C4-2B (cell line): ENCODE measurements around the gene SWAP70.
"Not testable (repeated sequence)": the region's sequence is repeated elsewhere in the genome, so short reads cannot be mapped to it uniquely, and the experiment has no call there.

ENCODE experiments used
- H3K27ac ChIP-seq: fragments of 450-650 bp; 2 replicates; pipeline ENCODE4 v1.5.1; 2017
- CTCF ChIP-seq: fragments of 450-650 bp; conservative IDR thresholded peaks from 2 replicates; pipeline ENCODE4 v1.5.1; 2017; ENCODE audit warnings: mild to moderate bottlenecking
- ZFX ChIP-seq: fragments of 450-650 bp; IDR thresholded peaks from 2 replicates; pipeline ENCODE4 v1.6.1; 2017

The SWAP70 gene

DNA sequence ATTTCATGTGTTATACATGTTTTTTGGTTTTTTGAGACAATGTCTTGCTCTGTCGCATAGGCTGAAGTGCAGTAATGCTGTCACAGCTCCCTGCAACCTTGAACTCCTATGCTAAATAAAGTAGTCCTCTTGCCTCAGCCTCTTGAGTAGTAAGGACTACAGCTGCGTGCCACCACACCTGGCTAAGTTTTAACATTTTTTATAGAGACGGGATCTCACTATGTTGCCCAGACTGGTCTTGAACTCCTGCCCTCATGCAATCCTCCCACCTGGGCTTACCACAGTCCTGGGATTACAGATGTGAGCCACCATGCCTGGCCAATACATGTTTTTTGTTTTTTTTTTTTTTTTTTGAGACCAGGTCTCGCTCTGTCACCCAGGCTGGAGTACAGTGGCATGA, 33.9 kb downstream of the SWAP70 start:
- H3K27ac ChIP-seq: no peak overlapping the region
- TF ChIP-seq ZFX: no peak
- TF ChIP-seq CTCF: no peak

DNA sequence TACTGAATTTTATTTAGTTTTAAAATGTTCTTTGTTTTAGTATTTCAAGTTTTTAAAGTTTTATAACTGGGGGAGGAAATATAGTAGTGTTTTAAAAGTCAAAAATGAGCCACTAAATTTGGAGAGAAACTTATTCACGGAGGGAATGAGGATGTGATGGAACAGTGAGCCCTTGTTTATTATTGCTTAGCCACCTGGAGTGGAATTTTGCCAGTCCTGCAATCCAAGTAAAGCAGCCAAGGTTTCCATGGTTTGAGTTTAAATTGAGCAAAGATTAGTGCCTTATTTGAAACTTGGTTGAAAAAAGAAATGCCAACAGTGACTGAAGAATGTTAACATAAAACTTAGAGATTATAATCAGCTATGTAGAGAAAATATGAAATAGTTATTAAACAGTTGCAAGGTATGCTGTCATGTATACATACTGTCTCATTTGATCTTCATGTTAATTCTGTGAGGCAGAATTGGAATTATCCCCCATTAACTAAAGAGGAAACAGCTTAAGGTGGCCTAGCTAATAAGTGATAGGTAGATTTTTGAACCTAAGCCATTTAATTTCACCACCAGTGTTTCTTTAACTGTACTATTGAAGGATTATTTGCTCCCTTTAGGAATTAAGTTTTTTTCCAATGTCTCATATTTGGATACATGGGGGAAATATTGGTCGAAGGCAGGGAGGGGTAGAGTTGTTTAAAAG, 36.4 kb downstream of the SWAP70 start:
- H3K27ac ChIP-seq: no peak overlapping the region
- TF ChIP-seq CTCF: no peak
- no peak for TF ChIP-seq ZFX

DNA sequence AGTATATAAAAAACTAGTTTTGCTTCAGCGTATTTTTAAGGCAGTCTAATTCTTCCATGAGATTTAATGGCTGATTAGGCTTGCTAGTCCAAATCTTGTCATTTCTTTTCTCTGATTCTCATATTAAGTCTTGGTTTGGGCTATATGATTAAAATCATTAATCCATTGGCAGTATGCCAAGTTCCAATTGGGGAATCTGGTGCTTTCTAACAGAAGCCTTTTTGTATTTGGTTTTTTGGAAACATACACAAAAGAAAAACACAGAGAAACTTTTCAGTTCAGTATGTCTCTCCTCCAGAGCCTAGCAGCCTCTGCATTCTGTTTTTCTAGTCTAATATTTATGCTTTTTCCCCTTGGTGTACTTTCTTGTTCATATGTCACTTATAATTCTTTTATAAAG, 37.9 kb downstream of the SWAP70 start:
- H3K27ac ChIP-seq: no peak overlapping the region
- no peak for TF ChIP-seq ZFX
- no peak for TF ChIP-seq CTCF

DNA sequence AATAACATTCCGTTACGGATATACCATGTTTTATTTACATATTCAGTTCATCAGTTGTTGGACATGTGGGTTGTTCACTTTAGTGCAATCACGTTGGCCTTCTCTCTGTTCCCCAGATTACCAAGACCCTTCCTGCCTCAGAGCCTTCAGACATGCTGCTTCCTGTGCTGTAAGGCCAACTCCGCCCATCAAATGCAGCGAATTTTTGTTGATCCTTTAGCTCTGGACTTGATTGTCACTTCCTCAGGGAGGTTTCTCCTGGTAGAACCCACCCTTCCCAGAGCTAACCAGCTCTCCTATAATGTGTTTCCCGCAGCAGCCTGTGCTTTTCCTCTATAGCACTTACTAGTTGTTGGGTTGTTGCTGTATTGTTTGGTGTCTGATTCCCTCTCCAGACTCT, 39.4 kb downstream of the SWAP70 start:
- no peak for TF ChIP-seq CTCF
- no peak for TF ChIP-seq ZFX

GRCh38 chr11:9704037-9704436, 40.2 kb downstream of the SWAP70 start:
- TF ChIP-seq ZFX (no peak), CTCF (no peak)
- H3K27ac ChIP-seq: peak overlapping the region; percentile 26; the same call in 1 of the 2 replicates

More for the DNA sequence above, 39.4 kb downstream of the SWAP70 start:
- no peak overlapping the region for H3K27ac ChIP-seq

DNA sequence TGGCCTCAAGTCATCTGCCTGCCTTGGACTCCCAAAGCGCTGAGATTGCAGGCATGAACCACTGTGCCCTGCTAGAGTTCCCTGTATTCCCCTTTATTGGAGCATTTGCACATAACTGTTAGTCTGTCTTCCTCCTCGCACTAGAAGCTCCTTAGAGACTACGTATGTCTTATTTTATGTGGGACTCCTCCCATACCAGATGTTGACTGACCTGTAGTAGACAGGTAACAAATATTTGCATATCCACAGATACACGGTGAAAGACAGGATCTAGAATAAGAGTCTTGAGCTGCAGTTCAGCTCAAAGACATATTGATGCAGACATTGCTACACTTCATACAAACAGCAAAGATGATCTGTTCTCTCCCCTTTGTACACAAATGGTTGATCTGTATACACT, 40.7 kb downstream of the SWAP70 start:
- peak overlapping the region; percentile 26; the same call in 1 of the 2 replicates for H3K27ac ChIP-seq
- no peak for TF ChIP-seq CTCF

DNA sequence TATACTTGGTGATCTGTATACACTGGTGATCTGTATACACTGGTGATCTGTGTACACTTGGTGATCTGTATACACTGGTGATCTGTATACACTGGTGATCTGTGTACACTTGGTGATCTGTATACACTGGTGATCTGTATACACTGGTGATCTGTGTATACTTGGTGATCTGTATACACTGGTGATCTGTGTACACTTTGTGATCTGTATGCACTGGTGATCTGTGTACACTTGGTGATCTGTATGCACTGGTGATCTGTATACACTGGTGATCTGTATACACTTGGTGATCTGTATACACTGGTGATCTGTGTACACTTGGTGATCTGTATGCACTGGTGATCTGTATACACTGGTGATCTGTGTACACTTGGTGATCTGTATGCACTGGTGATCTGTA, 41.5 kb downstream of the SWAP70 start:
- H3K27ac ChIP-seq: not testable (repeated sequence)

GRCh38 chr11:9708544-9708943, 44.7 kb downstream of the SWAP70 start:
- TF ChIP-seq ZFX (no peak), CTCF (no peak)
- no peak overlapping the region for H3K27ac ChIP-seq
